Measurements from ENCODE around the gene SMARCD3.

DNA sequence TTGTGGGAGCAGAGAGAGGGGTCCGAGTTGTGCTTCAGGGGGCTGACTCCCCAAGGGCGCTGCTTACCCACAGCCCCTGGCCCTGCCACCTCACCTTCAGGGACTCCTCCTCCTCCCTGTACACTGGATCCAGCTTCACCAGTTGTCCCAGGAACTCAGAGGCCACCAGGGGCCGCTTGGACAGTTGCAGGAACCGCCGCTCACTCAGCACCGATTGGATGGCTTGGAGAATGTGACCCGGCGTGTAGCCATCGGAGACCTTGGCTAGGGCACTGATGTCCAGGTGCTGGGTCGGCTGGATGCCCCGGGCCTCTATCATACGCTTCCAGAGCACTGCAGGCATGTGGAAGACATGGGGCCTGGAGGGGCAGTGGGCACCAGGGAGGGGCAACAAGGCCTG lies 57.0 kb downstream of the SMARCD3 start:
- no peak for TF ChIP-seq CTCF (IDR thresholded peaks at IDR 0.05)
- TF ChIP-seq POLR2A (IDR thresholded peaks at IDR 0.05), result no peak

Data from testis (tissue), 2 donors.